Keratinocyte (primary cell): Measurements from ENCODE around the gene RELL2.

ENCODE experiments used
- CTCF ChIP-seq, 3 experiments: IDR thresholded peaks in 1 of 3; conservative IDR thresholded peaks in 1 of 3; optimal IDR thresholded peaks in 1 of 3; 2 replicates in 2 of 3; 3 replicates in 1 of 3; pipeline versions ENCODE3 to v1.5.1; 2011; ENCODE audit warnings: low read length in 3 of 3, mild to moderate bottlenecking in 3 of 3, moderate library complexity in 2 of 3, control low read depth in 1 of 3, inconsistent platforms in 1 of 3; ENCODE audit not compliant: insufficient read depth in 2 of 3; ENCODE audit errors: extremely low read depth in 1 of 3
- EZH2 ChIP-seq: IDR thresholded peaks from one replicate; pipeline ENCODE4 v1.6.1; 2012; ENCODE audit warnings: inconsistent platforms, mild to moderate bottlenecking, low read length, moderate library complexity

DNA sequence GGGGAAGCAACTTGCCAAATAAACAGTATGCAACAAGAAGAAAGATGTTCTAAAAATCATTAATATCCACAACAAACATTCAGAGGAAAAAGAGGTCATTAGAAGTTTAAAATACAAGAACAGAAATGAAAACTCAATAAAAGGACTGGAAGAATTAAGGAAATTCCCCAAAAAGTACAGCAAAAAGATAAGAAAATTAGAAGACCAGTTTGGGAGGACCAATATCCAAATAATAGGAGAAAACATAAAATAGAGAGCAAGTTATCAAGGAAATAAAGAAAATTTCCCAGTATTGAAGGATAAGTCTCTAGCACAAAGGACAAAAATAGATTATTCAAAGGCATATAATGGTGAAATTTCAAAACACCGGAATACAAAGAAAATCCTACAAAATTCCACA is 39.9 kb upstream of the RELL2 start:
- TF ChIP-seq CTCF (optimal IDR thresholded peaks at IDR 0.05 in 1 of 3, IDR thresholded peaks at IDR 0.05 in 1 of 3, conservative IDR thresholded peaks at IDR 0.05 in 1 of 3; ENCODE audit: extremely low read depth in 1 of 3, insufficient read depth in 2 of 3, low read length in 3 of 3) = no peak
- TF ChIP-seq EZH2 = no peak
